ENCODE measurements around the gene CERK. TPM values are rescaled to one million over a fixed set of nuclear protein-coding genes. Genes with fewer than 3 reads are reported as not detected.

Gene CERK
- total RNA-seq, 2 donors from 2014 or later = 10.2 to 18.0 TPM

- H3K9me3 ChIP-seq = no peaks in the 10 kb centered on the region
- no peak overlapping the region for H3K27ac ChIP-seq
- TF ChIP-seq POLR2A (IDR thresholded peaks at IDR 0.05) (no peak), POLR2AphosphoS5 (IDR thresholded peaks at IDR 0.05) (no peak)
- TF ChIP-seq, protein P1, sequence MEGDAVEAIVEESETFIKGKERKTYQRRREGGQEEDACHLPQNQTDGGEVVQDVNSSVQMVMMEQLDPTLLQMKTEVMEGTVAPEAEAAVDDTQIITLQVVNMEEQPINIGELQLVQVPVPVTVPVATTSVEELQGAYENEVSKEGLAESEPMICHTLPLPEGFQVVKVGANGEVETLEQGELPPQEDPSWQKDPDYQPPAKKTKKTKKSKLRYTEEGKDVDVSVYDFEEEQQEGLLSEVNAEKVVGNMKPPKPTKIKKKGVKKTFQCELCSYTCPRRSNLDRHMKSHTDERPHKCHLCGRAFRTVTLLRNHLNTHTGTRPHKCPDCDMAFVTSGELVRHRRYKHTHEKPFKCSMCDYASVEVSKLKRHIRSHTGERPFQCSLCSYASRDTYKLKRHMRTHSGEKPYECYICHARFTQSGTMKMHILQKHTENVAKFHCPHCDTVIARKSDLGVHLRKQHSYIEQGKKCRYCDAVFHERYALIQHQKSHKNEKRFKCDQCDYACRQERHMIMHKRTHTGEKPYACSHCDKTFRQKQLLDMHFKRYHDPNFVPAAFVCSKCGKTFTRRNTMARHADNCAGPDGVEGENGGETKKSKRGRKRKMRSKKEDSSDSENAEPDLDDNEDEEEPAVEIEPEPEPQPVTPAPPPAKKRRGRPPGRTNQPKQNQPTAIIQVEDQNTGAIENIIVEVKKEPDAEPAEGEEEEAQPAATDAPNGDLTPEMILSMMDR (IDR thresholded peaks at IDR 0.05) = no peak
- WGBS = 73% methylated on average over 9 of the region's 9 CpGs
- H3K27me3 ChIP-seq (replicated peaks; ENCODE audit: insufficient read depth) = no peaks in the 10 kb centered on the region
- no peaks in the 10 kb centered on the region for H3K36me3 ChIP-seq
- no peaks in the 10 kb centered on the region for H3K4me1 ChIP-seq (replicated peaks)
- H3K4me3 ChIP-seq = no peak overlapping the region
- no peak for DNase-seq (ENCODE audit: low spot score)
- intact Hi-C loops (cut with DNase I) = no loop called here
Observed at GRCh38 chr22:46770726-46771125, 32.7 kb upstream of the CERK start.

- H3K4me1 ChIP-seq (replicated peaks) = no peaks in the 10 kb centered on the region
- TF ChIP-seq, protein P1 (IDR thresholded peaks at IDR 0.05) = no peak
- TF ChIP-seq POLR2AphosphoS5 (IDR thresholded peaks at IDR 0.05) = no peak
- TF ChIP-seq POLR2A (IDR thresholded peaks at IDR 0.05) = no peak
- no peak overlapping the region for H3K27ac ChIP-seq
Observed at GRCh38 chr22:46770151-46770641, 32.1 kb upstream of the CERK start.

GRCh38 chr22:46769706-46770105, 31.7 kb upstream of the CERK start:
- H3K27ac ChIP-seq = no peak overlapping the region
- intact Hi-C loops (cut with DNase I) = no loop called here
- no peaks in the 10 kb centered on the region for H3K4me1 ChIP-seq (replicated peaks)
- no peaks in the 10 kb centered on the region for H3K36me3 ChIP-seq
- TF ChIP-seq, protein P1 (IDR thresholded peaks at IDR 0.05) = no peak
- TF ChIP-seq POLR2AphosphoS5 (IDR thresholded peaks at IDR 0.05) = no peak
- no peaks in the 10 kb centered on the region for H3K9me3 ChIP-seq
- WGBS = 94% methylated on average over 6 of the region's 6 CpGs
- no peak overlapping the region for H3K4me3 ChIP-seq
- no peaks in the 10 kb centered on the region for H3K27me3 ChIP-seq (replicated peaks; ENCODE audit: insufficient read depth)
- no peak for DNase-seq (ENCODE audit: low spot score)

More at GRCh38 chr22:46770151-46770641, 32.1 kb upstream of the CERK start:
- no peaks in the 10 kb centered on the region for H3K9me3 ChIP-seq
- H3K4me3 ChIP-seq = no peak overlapping the region
- no peak for DNase-seq (ENCODE audit: low spot score)
- H3K36me3 ChIP-seq = no peaks in the 10 kb centered on the region
- no peaks in the 10 kb centered on the region for H3K27me3 ChIP-seq (replicated peaks; ENCODE audit: insufficient read depth)
- intact Hi-C loops (cut with DNase I) = no loop called here
- WGBS = 78% methylated on average over 14 of the region's 14 CpGs

- Histone ChIP-seq H3K9me3 (no peaks in the 10 kb centered on the region), H3K36me3 (no peaks in the 10 kb centered on the region), H3K4me3 (no peak overlapping the region), H3K27me3 (replicated peaks; ENCODE audit: insufficient read depth) (no peaks in the 10 kb centered on the region), H3K27ac (no peak overlapping the region), H3K4me1 (replicated peaks) (no peaks in the 10 kb centered on the region)
- no peak for DNase-seq (ENCODE audit: low spot score)
- TF ChIP-seq, protein P1 (IDR thresholded peaks at IDR 0.05) = no peak
- WGBS = 59% methylated on average over 17 of the region's 17 CpGs
- intact Hi-C loops (cut with DNase I) = no loop called here
Observed at GRCh38 chr22:46769191-46769675, 31.2 kb upstream of the CERK start.

DNA sequence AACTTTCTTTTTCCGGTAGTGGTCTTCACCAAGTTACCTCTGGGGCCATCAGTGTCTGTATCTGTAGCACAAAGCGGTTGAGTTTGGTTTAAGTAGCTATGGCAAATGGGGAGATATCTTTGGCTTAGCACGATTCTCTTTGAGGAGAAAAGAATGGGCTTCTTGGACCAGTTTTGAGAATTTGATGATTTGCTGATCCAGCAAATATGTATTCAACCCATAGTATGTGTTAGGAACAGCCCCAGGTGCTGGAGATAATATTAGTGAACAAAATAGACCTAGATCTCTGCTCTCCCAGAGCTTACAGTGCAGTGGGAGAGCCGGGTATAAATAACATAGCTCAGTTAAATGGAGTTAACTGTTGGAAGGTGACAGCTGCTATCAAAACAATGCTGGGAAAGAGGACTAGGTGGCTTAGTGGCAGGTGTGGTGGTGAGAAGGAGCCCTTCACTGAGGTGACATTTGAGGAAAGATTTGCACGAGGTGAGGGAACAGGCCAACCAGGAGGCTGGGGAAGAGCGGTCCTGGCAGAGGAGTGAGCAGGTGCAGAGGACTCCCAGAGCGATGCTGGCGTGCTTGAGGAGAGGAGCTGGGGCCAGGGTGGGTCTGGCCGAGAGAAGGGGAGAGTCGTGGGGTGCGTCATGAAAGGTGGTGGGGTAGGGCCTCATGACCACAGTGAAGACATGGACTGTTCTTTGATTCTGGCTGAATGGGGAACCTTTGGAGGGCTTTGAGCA, 29.4 kb upstream of the CERK start:
- WGBS = 97% methylated on average over 11 of the region's 11 CpGs
- intact Hi-C loops (cut with DNase I) = no loop called here
- Histone ChIP-seq H3K4me1 (replicated peaks) (no peaks in the 10 kb centered on the region), H3K27ac (no peak overlapping the region), H3K9me3 (no peaks in the 10 kb centered on the region), H3K27me3 (replicated peaks; ENCODE audit: insufficient read depth) (no peaks in the 10 kb centered on the region), H3K4me3 (no peak overlapping the region), H3K36me3 (no peaks in the 10 kb centered on the region)
- DNase-seq (ENCODE audit: low spot score) = no peak
- TF ChIP-seq POLR2AphosphoS5 (IDR thresholded peaks at IDR 0.05) = no peak
- no peak for TF ChIP-seq POLR2A (IDR thresholded peaks at IDR 0.05)
- TF ChIP-seq, protein P1 (IDR thresholded peaks at IDR 0.05) = no peak
